Measurements from ENCODE around the gene EFNB2. TPM values are rescaled to one million over a fixed set of nuclear protein-coding genes. Genes with fewer than 3 reads are reported as not detected.
A peak's percentile ranks its signal among the peaks of the same experiment; 100 is the strongest.

Gene EFNB2
- total RNA-seq, 4 donors from 2014 or later: 10.0 to 20.2 (median 17.5) TPM

DNA sequence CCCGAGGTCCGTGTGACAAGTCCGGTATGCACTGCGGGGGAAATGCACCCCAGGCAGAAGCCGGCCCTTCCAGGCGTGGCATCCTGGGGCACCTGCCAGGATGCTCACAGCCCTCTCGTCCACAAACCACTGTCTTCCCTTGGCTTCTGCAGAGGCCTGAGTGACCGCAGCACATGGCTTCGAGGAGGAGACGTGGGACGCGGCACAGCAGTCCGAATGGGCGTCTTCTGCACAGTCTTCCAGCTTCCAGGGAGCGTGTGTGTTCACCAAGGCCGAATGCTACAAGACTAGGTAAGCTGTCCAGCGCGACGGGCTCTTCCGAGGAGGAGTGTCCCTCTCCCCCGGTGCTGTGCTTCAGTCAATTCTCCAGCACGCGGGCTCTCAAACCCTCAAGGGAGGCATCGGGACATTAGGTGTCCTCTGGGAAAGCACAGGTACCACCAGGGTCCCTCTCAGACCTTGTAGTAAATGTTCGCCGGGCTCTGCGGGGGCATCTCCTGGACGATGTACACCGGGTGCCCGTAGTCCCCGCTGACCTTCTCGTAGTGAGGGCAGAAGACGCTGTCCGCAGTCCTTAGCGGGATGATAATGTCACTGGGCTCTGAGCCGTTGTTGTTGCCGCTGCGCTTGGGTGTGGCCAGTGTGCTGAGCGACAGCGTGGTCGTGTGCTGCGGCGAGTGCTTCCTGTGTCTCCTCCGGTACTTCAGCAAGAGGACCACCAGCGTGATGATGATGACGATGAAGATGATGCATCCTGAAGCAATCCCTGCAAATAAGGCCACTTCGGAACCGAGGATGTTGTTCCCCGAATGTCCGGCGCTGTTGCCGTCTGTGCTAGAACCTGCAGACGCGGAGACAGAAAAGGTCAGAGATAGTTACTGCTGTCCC lies 42.6 kb downstream of the EFNB2 start:
- H3K36me3 ChIP-seq: peaks cover 0 to 33% (median 20%) of the 10 kb centered on the region in 4 donors
- DNase-seq (ENCODE audit: extremely low spot score): no peak
- H3K4me1 ChIP-seq: peaks cover 11 to 49% (median 43%) of the 10 kb centered on the region in 4 donors
- no peaks in the 10 kb centered on the region for H3K9me3 ChIP-seq
- TF ChIP-seq, protein P1, sequence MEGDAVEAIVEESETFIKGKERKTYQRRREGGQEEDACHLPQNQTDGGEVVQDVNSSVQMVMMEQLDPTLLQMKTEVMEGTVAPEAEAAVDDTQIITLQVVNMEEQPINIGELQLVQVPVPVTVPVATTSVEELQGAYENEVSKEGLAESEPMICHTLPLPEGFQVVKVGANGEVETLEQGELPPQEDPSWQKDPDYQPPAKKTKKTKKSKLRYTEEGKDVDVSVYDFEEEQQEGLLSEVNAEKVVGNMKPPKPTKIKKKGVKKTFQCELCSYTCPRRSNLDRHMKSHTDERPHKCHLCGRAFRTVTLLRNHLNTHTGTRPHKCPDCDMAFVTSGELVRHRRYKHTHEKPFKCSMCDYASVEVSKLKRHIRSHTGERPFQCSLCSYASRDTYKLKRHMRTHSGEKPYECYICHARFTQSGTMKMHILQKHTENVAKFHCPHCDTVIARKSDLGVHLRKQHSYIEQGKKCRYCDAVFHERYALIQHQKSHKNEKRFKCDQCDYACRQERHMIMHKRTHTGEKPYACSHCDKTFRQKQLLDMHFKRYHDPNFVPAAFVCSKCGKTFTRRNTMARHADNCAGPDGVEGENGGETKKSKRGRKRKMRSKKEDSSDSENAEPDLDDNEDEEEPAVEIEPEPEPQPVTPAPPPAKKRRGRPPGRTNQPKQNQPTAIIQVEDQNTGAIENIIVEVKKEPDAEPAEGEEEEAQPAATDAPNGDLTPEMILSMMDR (IDR thresholded peaks at IDR 0.05): no peak
- TF ChIP-seq POLR2AphosphoS5 (IDR thresholded peaks at IDR 0.05) (no peak), POLR2A (IDR thresholded peaks at IDR 0.05; ENCODE audit: low read depth) (no peak), EP300 (IDR thresholded peaks at IDR 0.05) (no peak)
- WGBS: 93% methylated on average over 54 of the region's 54 CpGs
- H3K27me3 ChIP-seq: no peaks in the 10 kb centered on the region
- H3K4me3 ChIP-seq: no peak overlapping the region
- intact Hi-C loops (cut with DNase I): no loop called here
- H3K27ac ChIP-seq (replicated peaks in 1 of 4): no peak overlapping the region

DNA sequence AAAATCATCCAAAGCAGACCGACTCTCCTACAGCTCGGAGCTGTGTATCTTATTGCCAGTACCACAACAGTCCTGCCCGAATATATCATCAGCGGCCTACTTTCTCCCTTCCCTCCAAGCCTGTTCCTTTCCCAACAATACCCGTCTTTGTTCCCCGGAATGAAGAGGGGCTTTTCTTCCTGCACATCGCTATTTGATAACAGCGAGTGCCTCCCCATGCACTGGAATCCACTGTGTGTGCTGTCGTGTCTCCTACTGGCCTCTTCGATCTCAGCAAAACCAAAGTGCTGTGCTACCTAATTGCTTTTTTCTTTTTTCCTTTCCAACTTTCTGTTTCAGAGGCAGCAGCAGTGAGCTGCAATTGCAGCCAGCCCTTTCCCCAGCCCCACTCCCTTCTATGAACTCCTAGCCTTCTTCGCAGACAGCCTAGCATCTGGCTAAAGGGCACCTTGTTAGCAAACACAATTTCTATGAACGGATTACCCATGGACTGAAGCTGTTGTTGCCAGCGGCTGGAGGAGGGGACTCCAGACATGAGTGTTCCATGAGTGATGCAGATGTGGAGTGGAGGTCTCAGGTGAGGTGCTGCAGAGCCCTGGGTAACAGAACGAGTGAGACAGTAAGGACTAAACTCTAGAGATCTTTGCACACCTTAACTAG lies 43.4 kb downstream of the EFNB2 start:
- DNase-seq (ENCODE audit: extremely low spot score): no peak
- TF ChIP-seq EP300 (IDR thresholded peaks at IDR 0.05) (no peak), POLR2A (IDR thresholded peaks at IDR 0.05; ENCODE audit: low read depth) (no peak), POLR2AphosphoS5 (IDR thresholded peaks at IDR 0.05) (no peak)
- TF ChIP-seq, protein P1 (IDR thresholded peaks at IDR 0.05): no peak
- no peak overlapping the region for H3K4me3 ChIP-seq
- intact Hi-C loops (cut with DNase I): no loop called here
- peak overlapping the region in 1 of 4 donors; percentile 29 for H3K27ac ChIP-seq (replicated peaks in 1 of 4)
- peaks cover 10 to 41% (median 36%) of the 10 kb centered on the region in 4 donors for H3K4me1 ChIP-seq
- WGBS: 81% methylated on average over 14 of the region's 14 CpGs
- H3K36me3 ChIP-seq: peaks cover 0 to 33% (median 20%) of the 10 kb centered on the region in 4 donors
- H3K9me3 ChIP-seq: no peaks in the 10 kb centered on the region
- H3K27me3 ChIP-seq: no peaks in the 10 kb centered on the region

- intact Hi-C loops (cut with DNase I): no loop called here
- no peak for TF ChIP-seq POLR2AphosphoS5 (IDR thresholded peaks at IDR 0.05)
- TF ChIP-seq, protein P1 (IDR thresholded peaks at IDR 0.05): no peak
- no peak for TF ChIP-seq EP300 (IDR thresholded peaks at IDR 0.05)
- TF ChIP-seq POLR2A (IDR thresholded peaks at IDR 0.05; ENCODE audit: low read depth): no peak
- no peak for DNase-seq (ENCODE audit: extremely low spot score)
- H3K27me3 ChIP-seq: no peaks in the 10 kb centered on the region
- peak overlapping the region in 1 of 4 donors; percentile 29 for H3K27ac ChIP-seq (replicated peaks in 1 of 4)
- 64% methylated on average over 11 of the region's 11 CpGs for WGBS
- no peak overlapping the region for H3K4me3 ChIP-seq
- no peaks in the 10 kb centered on the region for H3K9me3 ChIP-seq
- H3K4me1 ChIP-seq: peaks cover 10 to 35% (median 31%) of the 10 kb centered on the region in 4 donors
- H3K36me3 ChIP-seq: peaks cover 0 to 33% (median 20%) of the 10 kb centered on the region in 4 donors
Measured at GRCh38 chr13:106491463-106491862, 44.0 kb downstream of the EFNB2 start.

DNA sequence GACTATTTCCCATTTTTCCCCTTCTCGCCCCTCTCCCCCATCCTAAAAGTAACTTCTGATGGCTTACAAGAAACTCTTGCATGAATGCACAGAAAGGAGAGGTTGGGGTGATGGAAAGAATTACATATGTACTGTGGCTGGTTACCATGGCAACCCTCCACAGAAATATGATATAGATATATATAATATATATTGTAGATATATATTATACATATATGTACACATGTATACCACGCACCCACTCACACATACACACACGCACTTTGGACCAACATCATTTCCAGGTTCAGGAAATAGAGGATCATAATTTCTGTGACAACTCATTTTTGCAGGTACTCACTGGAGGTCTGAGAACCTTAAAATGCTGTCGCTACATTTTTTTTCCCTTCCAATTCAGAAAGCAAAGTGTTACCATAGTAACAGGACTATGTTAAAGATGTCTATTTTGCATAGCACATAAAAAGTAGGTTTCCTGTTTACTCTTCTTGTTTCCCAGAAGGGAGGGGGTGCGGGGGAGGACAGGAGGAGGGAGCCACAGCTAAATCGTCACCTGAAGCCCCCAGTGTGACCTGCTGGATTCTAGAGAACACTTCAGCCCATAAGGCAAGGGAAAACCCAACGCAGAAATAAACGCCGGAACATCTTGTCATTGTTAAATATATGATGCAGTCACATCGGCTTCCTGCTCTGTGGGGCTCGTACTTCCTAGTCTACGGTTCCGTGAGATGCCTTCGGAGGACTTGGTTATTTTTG lies 44.7 kb downstream of the EFNB2 start:
- WGBS: 76% methylated on average over 14 of the region's 14 CpGs

More for the DNA sequence above, 44.7 kb downstream of the EFNB2 start:
- intact Hi-C loops (cut with DNase I): no loop called here
- DNase-seq (ENCODE audit: extremely low spot score): no peak
- no peaks in the 10 kb centered on the region for H3K27me3 ChIP-seq
- H3K27ac ChIP-seq (replicated peaks in 1 of 4): no peak overlapping the region
- H3K9me3 ChIP-seq: no peaks in the 10 kb centered on the region
- peaks cover 0 to 33% (median 20%) of the 10 kb centered on the region in 4 donors for H3K36me3 ChIP-seq
- TF ChIP-seq, protein P1 (IDR thresholded peaks at IDR 0.05): no peak
- TF ChIP-seq POLR2AphosphoS5 (IDR thresholded peaks at IDR 0.05) (no peak), EP300 (IDR thresholded peaks at IDR 0.05) (no peak), POLR2A (IDR thresholded peaks at IDR 0.05; ENCODE audit: low read depth) (no peak)
- H3K4me1 ChIP-seq: peaks cover 10 to 31% (median 28%) of the 10 kb centered on the region in 4 donors
- H3K4me3 ChIP-seq: no peak overlapping the region

Measured in esophagus muscularis mucosa (tissue), 4 donors.